Renal cortical epithelial cell (primary cell): ENCODE results near the gene CTNNAL1. TPM values are rescaled to one million over a fixed set of nuclear protein-coding genes. Genes with fewer than 3 reads are reported as not detected.
"Not testable (repeated sequence)": the region's sequence is repeated elsewhere in the genome, so short reads cannot be mapped to it uniquely, and the experiment has no call there.

Source experiments
- DNase-seq: peaks from one replicate; pipeline ENCODE4 v3.0.0-alpha.2; 2011; ENCODE audit warnings: low read depth
- total RNA-seq: library from RNA; depleted of rRNA; stranded (reverse); fragments of >200 nt; gene quantifications from 2 replicates; pipeline ENCODE4 v1.2.3, GENCODE V29; 2014

CTNNAL1 gene, protein sequence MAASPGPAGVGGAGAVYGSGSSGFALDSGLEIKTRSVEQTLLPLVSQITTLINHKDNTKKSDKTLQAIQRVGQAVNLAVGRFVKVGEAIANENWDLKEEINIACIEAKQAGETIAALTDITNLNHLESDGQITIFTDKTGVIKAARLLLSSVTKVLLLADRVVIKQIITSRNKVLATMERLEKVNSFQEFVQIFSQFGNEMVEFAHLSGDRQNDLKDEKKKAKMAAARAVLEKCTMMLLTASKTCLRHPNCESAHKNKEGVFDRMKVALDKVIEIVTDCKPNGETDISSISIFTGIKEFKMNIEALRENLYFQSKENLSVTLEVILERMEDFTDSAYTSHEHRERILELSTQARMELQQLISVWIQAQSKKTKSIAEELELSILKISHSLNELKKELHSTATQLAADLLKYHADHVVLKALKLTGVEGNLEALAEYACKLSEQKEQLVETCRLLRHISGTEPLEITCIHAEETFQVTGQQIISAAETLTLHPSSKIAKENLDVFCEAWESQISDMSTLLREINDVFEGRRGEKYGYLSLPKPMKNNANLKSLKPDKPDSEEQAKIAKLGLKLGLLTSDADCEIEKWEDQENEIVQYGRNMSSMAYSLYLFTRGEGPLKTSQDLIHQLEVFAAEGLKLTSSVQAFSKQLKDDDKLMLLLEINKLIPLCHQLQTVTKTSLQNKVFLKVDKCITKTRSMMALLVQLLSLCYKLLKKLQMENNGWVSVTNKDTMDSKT
- total RNA-seq, result 154 and 242 TPM in 2 replicates

DNA sequence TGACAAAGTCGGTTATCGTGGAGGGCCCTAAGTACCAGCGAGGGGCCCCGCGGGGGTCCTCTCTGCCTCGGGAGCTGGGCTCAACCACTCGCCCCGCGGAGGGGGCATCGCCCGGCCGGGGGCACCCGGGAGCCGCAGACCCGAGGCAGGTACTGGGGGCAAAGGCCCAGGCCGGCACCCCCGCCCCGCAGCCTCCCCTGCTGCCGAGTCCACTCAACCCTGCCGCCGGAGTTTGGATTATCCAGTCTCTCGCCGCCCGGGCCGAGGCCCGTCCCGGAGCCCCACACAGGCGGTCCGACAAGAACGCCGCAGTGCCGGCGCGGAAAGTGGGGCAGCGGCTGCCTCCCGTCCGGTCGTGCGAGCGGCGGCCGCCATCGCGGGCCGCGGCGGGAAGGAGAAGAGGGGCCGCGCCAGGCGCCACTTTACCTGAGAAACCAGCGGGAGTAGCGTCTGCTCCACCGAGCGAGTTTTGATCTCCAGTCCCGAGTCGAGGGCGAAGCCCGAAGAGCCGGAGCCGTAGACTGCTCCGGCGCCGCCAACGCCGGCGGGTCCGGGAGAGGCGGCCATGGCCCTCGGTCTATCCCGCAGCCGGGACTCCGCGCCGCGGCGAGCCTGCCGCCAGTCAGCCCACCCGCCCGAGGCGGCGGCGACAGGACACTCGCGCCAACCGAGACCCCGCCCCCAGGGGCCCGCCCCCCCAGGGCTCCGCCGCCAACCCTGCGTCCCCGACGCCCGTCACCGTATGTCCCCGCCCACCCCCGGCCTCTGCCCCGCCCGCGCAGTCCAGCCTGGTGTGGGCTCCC is at the start of gene CTNNAL1:
TSS of gene CTNNAL1 (minus strand) at position 624 of the 803 bp plus-strand sequence. CDS start at position 567, 57 bp downstream.
- no peak for DNase-seq

DNA sequence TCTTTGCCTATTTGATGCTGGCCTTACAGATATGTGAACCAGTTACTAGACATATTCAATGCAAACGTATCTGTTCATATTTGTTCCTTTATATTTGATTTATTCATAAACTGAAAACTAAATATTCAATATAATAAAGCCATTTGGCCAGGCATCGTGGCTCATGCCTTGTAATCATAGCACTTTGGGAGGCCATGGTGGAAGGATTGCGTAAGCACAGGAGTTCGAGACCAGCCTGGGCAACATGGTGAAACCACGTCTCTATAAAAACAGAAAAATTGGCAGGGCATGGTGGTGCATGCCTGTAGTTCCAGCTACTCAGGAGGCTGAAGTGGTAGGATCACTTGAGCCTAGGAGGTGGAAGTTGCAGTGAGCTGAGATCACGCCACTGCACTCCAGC is 49.2 kb upstream of the CTNNAL1 start:
- DNase-seq, result no peak

DNA sequence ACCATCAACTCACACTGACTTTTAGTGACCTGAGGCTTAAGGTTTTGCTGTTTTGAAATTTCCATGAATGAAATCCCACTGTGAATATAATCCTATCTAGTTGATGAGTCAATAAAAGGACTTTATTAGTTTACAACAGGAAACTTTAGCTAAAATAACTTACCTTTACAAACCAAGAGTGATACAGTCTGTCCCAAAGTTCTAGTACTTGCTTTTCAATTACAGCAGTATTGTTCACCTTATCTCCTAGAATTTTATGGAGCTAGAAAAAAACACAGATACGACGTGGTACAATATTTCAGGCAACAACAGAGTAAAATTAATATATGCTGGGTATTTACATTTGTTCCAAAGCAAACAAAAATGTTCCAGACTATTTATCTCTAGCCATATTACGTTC is 46.9 kb upstream of the CTNNAL1 start:
- no peak for DNase-seq

DNA sequence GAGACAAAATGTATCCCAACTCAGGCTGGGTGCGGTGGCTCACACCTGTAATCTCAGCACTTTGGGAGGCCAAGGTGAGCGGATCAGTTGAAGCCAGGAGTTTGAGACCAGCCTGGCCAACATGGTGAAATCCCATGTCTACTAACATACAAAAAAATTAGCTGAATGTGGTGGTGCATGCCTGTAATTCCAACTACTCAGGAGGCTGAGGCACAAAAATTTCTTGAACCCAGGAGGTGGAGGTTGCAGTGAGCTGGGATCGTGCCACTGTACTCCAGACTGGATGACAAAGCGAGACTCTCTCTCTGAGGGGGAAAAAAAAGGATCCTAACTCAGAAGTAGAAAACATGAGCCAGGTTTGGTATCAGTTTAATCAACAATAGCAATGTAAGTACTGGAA is 39.8 kb upstream of the CTNNAL1 start:
- DNase-seq, result not testable (repeated sequence)

DNA sequence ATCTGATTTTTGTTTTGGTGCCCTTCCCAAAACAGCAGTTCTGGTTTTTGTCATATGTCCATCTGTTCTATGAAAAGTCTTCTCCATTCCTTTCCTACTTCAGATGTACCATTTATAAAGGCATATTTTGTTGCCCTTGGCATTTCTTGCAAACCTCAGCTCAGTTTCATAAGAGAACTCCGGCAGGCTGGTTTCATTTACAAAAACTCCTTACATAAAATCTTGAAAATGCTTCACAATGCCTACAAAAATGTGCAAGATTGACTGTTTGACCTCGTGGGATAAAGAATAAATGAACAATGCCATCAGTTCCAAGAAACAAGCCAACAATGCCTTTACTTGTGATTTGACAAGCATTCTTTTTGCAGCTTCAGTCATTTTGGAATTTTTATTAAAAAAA is 39.1 kb upstream of the CTNNAL1 start:
- DNase-seq, result no peak

DNA sequence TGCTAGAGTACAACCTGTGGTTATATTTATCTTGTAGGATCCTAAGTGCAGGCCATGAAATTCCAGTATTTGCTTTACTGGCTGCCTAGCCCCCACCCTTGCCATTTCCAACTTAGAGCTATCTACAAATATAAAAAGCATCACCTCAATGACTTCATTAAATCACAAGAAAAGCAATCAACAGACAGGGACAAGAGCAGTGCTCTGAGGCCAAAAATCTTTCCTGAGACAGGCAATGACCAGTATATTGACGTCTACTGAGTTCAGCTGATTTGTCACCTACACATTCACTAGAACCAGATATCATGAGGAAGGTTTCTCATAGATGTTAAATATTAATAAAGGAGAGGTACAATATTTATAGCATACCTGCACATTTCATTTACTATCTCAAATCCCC is 38.4 kb upstream of the CTNNAL1 start:
- DNase-seq, result no peak

DNA sequence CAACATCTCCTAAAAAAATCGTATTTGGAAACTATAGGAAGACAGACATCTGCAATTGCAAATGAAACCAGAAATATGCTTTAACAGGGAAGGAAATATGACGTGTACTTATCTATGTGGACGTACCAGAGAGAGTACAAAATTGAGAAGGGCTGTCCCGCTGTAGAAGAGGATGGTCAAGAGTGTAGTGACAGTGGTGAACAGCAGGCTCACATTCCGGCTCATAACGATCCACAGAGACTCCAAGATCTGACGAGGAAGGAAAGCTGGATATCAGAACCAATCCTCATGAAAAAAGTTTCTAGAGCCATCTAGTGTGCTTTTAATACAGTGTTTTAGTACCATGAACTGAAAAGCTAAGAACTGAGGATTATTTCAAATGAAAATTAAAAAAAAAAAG is 37.1 kb upstream of the CTNNAL1 start:
- no peak for DNase-seq

DNA sequence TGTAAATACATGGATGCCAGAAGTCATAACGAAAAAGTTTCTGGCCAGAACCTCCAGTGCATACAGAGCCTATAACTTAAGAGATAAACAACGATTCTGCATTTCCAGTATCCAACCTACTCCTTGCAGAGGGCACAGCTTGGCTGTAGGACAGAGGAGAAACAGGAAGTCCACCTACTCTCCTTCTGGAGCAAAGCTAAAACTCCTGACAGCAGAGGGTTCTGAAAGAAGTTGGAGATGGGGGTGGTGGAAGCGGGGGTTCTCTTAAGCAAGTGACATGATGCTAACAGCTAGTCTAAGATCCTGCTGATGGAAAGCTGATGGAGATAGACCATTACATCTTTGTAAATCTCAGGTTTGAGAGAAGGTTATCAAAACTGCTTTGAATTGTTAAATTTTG is 35.5 kb upstream of the CTNNAL1 start:
- no peak for DNase-seq

DNA sequence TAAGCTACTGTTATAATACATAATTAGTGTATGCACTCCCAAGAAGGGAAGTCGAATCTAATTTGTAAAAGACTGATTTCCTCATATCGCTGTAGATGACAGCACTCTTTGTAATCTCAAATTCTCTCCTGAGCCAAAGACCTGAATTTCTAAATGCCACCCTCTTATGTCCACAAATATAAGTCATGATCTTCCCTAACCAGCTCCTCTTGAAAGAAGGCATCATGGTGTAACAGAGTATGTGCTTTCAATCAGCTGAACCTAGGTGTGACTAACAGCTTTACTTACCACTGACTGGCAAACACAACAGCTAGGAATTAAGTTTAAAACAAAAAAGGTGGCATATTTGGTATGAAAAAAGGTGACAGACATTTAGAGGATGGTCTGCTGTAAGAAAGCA is 34.0 kb upstream of the CTNNAL1 start:
- no peak for DNase-seq

DNA sequence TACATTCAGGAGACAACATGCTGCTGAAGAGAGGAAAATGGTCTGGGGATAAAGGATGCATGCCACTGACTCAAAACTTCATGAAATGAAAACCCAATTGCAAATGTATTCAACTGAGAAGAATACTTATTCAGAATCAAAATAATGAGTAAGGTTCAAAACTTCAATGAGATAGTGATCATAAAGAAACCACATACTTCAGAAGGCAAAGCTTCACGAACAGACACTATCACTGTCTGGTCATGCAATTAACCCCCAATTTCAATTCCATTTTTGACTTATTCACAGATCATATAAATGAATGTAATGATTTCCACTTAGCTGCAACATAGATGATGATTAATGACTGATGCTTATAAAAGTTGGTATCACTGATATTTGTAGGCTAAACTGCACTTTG is 33.0 kb upstream of the CTNNAL1 start:
- no peak for DNase-seq

DNA sequence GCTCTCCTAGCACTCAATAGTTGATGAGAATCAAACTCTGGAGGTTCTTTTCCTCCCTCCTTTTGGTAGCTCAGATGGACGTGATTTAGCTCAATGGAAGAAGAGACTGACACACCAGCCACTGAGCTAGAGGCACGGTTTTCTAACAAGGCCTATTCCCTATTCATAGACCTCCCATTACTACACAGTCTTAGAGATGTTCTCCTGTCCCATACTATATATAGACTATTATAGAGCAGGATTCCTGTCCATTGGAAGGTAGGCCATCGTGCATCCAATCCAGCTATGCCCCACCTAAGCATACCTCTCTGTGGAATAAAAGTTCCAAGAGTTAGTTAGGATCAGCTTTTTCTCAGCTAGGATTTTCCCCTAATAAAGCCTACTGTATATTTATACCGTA is 30.3 kb upstream of the CTNNAL1 start:
- no peak for DNase-seq

DNA sequence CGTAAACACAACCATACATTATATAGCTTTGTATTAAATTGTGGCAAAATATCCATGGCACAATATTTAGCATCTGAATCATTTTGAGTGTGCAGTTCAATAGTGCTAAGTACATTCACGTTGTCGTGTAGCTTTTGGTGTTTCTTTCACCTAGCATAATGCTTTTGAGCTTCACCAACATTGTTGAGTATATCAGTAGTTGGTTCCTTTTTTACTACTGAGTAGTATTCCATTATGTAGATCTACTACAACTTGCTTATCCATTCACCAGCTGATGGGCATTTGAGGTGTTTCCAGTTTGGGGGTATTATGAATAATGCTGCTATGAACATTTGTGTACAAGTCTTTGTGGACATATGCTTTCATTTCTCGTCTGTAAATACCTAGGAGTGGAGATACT is 27.3 kb upstream of the CTNNAL1 start:
- no peak for DNase-seq

DNA sequence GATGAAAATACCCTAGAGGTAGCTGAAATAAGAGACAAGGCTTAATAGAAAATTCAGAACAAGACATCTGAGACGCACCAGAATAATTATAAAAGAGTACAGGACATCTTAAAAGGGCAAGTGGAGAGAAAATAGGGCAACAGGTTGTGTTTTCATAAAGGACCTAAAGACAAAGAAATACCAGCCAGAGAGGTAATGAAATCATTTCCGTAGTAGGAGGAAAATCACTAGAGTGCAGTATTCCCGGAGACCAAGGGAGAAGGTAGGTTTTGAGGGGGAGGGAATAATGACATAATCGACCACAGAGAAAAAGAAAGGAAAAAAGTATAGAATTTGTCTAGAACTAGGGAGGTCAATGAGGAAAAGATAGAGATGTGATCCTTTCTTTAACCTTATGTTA is 26.2 kb upstream of the CTNNAL1 start:
- no peak for DNase-seq

DNA sequence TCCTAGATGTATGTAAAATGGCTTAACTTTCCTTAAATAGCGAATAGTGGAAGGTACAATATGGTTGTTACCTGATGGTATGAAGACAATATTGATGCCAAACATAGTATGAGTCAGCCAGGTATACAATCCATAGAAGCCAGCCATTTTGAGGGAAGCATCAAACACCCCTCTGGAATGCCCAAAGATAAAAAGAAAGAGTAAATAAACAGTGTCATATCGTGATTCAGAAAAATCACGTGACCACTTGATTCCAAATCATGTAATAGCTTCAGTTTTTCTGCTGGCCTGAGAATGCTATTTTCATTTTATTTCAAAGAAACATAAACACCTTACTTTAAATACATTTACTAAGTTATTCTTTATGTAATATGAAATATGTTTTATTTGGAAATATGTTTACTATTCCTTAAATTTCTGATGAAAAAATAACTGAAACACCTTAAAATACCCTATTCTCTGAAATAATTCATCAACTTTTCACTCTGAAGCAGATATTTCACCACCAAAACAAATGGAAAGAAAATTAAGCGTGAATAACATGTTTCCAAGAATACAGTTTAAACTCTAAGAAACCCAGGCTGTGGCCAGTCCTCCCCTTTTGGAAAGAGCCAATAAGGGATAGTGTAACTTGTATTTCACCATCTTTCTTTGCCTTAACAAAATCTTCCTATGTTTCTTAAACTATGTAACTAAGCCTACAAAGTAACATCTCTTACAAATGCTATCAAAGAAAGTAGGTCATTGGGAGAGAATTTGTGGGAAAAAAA is 24.8 kb upstream of the CTNNAL1 start:
- no peak for DNase-seq

DNA sequence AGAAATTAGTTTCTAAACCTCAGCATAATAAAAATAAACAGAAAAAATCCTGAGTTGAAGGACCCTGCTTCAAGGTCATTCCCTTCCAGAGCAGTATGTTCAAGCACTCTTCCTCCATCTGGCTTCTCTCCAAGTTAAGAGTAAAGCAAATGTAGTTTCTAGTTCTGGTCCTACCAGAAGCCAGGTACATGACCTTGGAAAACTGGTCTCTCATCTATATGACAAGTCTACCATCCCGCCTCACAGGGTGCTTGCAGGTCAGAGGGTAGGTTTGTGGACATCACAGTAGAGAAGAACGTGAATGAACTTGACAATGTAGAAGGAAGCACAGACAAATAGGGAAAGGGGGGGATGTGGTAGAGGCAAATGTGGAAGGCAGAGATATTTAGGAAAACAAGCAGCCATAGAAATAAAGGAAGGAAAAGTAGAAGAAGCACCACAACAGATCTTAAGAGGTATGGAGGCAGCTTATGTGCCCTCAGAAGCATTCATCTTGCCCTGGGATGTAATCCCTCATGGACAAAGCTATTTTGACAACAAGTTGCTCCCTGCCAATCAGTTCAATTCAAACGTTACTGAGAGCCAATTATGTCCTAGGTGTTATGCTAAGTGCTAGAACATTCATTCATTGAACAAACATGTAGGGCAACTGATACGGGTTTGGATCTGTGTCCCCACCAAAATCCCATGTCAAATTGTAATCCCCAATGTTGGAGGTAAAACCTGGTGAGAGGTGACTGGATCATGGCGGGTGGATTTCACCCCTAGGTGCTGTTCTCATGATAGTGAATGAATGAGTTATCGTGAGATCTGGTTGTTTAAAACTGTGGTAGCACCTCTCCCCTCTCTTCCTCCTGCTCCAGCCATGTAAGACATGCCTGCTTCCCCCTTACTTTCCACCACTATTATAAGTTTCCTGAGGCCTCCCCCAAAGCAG is 23.7 kb upstream of the CTNNAL1 start:
- no peak for DNase-seq

DNA sequence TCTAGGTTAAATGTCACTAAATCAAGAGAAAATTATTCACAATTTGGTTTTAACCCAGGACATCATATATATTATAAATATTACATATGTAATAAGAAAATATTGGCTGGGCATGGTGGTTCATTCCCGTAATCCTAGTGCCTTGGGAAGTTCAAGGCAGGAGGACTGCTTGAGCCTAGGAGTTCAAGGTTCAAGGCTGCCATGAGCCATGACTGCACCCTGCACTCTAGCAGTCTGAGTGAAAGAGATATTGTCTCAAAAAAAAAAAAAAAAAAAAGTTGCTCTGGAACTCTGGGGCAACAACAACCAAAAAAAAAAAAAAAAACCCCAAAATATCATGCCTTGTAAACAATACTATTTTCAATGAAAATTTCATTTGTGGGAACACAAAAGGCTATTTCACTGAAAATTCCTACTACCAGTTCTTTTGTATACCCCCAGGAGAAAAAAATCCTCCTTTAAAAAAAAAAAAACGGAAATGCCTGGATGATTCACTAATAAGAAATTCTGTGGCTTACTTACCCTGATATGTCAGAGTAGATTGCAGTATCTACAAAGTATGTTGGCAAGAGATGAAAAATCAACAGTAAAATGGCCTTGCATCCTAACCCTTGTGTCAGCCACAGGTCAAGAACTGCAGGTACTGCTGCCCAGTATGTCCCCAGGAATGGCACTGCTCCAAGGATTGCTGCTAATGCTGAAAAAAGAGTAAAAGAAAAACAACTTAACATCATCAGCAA is 22.6 kb upstream of the CTNNAL1 start:
- DNase-seq, result peak; percentile 98

DNA sequence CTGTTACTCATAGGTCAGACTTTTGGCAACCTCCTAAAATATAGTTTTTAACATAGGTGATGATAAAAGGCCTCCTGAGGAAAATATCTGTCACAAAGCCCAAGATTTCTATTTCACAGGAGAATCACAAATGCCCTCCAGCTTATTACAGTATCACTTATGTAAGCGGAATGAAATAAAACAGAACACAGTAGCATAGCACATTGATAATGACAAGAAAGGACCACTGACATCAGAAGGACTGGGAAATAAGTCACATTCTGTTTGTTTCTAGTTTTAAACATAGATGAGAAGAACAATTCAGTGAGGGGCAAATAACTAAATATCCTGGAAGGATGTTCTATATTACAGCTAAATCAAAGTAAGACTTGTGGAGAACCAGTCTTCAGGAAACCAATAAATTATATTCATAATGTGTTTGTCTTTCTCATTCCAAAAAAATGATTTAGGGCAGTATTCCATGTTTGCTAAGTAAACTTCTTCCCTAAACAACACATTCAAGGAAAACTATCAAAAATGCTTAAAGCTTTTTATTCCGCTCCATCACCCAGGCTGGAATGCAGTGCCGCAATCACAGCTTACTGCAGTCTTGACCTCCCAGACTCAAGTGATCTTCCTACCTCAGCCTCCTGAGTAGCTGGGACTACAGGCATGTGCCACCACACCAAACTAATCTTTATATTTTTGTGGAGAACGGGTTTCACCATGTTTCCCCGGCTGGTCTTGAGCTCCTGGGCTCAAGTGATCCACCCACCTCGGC is 20.8 kb upstream of the CTNNAL1 start:
- peak; percentile 74 for DNase-seq

DNA sequence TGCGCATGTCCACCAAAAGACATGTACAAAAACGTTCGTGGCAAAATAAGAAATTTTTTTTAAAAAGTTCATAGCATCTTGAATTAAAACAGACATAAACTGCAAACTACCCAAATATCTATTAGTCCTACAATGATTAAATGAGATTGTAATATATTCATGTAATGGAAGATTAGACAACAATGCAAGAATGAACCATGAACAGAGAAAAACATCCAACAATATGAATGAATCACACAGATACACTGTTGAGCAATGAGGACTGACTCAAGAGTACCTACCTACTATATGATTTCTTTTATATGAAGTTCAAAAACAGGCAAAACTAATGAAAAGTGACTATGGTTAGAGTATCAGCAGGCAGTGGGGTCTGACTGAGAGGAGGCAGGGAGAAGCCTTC is 17.9 kb upstream of the CTNNAL1 start:
- DNase-seq, result peak; percentile 83

DNA sequence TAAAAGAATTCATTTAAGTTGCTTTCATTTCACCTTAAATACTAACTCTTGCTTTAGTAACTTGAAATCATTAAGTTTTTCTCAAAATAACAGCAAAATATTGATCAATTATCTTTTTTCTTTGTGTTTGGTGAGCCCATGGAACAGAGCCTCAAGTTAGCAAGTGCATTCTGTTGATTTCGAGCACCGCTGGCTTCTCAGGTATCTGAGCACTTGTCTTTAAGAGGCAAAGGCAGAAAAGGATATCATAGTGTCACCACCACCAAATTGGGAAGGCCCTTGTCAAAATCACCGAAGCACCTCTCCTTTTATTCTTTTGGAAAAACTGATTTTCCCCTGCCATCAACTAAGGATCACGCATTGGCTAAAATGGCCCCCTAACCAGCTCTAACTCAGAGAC is 17.1 kb upstream of the CTNNAL1 start:
- no peak for DNase-seq
